HepG2 (cell line): ENCODE measurements around the gene DNAJC5.

Source experiments
- EED ChIP-seq: sonication (generic); formaldehyde crosslinking; IDR thresholded peaks from 2 replicates; pipeline ENCODE4 v1.5.0; 2020; ENCODE audit warnings: mild to moderate bottlenecking, missing genetic modification reagents
- HDAC2 ChIP-seq: sonication (generic); formaldehyde crosslinking; IDR thresholded peaks from 2 replicates; pipeline ENCODE4 v1.4.0; 2020; ENCODE audit warnings: missing genetic modification reagents
- TARDBP ChIP-seq: sonication (generic); formaldehyde crosslinking; IDR thresholded peaks from 2 replicates; pipeline ENCODE4 v1.8.0; 2022; ENCODE audit warnings: mild to moderate bottlenecking, missing genetic modification reagents
- ZNF451 ChIP-seq: sonication (generic); formaldehyde crosslinking; IDR thresholded peaks from 2 replicates; pipeline ENCODE4 v1.5.0; 2020; ENCODE audit warnings: mild to moderate bottlenecking, missing genetic modification reagents
- ZSCAN29 ChIP-seq: sonication (generic); formaldehyde crosslinking; conservative IDR thresholded peaks from 2 replicates; pipeline ENCODE4 v1.4.0; 2020; ENCODE audit warnings: mild to moderate bottlenecking, missing genetic modification reagents

DNA sequence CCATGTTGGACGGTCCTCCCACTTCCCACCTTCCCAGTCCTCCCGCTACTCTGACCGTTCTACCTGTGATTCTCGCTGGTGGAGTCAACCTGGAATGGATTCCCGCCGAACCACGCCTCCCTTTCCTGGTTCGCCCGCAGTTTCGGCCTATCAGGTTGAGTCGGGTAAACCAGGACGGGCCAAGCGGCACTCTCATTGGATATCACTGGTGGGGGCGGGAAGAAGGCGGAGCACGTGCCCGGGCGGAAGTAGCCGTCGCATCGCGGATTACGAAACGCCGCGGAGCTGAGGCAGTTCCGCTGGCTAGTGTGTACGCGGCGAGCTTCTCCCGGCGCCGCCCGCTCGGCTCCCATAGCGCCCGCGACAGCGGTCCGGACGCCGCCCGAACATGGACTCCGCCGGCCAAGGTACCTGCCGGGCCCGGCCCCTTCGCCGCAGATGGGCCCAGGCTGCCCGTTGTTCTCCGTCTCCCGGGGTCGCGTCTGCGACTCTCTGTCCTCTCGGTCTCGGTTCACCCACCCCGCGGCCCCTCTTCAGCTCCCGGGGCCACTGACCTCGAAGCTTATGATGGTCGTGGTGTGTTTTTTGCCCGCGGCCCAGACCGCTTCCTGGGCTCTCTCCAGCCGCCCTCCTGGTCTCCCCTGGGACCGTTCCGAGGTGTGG lies 29.8 kb upstream of the DNAJC5 start, which contains the start of gene TPD52L2:
- TF ChIP-seq TARDBP (peak; percentile 96), EED (CRISPR knock-in tag) (peak; percentile 41; the same call in 1 of the 2 replicates), HDAC2 (CRISPR knock-in tag) (peak; percentile 91), ZSCAN29 (no peak), ZNF451 (CRISPR knock-in tag) (peak; percentile 60)
